Epidermal melanocyte (primary cell): ENCODE results near the gene PAH.

ENCODE experiments used
- DNase-seq: peaks from one replicate; pipeline ENCODE4 v3.0.0; 2011; ENCODE audit warnings: low spot score; ENCODE audit not compliant: insufficient read length

The PAH gene

GRCh38 chr12:102950950-102951619, 34.0 kb upstream of the PAH start:
- no peak for DNase-seq

- no peak for DNase-seq
Observed at GRCh38 chr12:102950107-102950949, 33.3 kb upstream of the PAH start.

GRCh38 chr12:102948941-102949352, 31.9 kb upstream of the PAH start:
- DNase-seq: no peak

- DNase-seq: no peak
Observed at GRCh38 chr12:102946042-102946441, 29.0 kb upstream of the PAH start.

GRCh38 chr12:102939670-102940222, 22.7 kb upstream of the PAH start:
- no peak for DNase-seq

- no peak for DNase-seq
Observed at GRCh38 chr12:102939059-102939458, 22.0 kb upstream of the PAH start.

GRCh38 chr12:102933168-102933567, 16.1 kb upstream of the PAH start:
- no peak for DNase-seq

- no peak for DNase-seq
Observed at GRCh38 chr12:102927220-102927619, 10.2 kb upstream of the PAH start.

- no peak for DNase-seq
Observed at GRCh38 chr12:102921240-102921639, 4.2 kb upstream of the PAH start.

- no peak for DNase-seq
Observed at GRCh38 chr12:102920271-102920670, 3.2 kb upstream of the PAH start.

- no peak for DNase-seq
Observed at GRCh38 chr12:102918840-102919239, 1.8 kb upstream of the PAH start.

- no peak for DNase-seq
Observed at GRCh38 chr12:102916252-102917025, 605 bp downstream of the PAH start.

- no peak for DNase-seq
Observed at GRCh38 chr12:102913453-102914226, 3.4 kb downstream of the PAH start.

GRCh38 chr12:102912258-102912657, 4.8 kb downstream of the PAH start:
- DNase-seq: no peak

GRCh38 chr12:102911320-102911719, 5.7 kb downstream of the PAH start:
- no peak for DNase-seq

GRCh38 chr12:102910792-102911191, 6.3 kb downstream of the PAH start:
- DNase-seq: no peak

GRCh38 chr12:102910137-102910536, 6.9 kb downstream of the PAH start:
- no peak for DNase-seq

- DNase-seq: no peak
Observed at GRCh38 chr12:102907918-102908317, 9.1 kb downstream of the PAH start.

GRCh38 chr12:102905229-102905628, 11.8 kb downstream of the PAH start:
- no peak for DNase-seq

GRCh38 chr12:102903337-102904007, 13.6 kb downstream of the PAH start:
- DNase-seq: no peak
